SK-N-SH (cell line): ENCODE data around the gene MYO10. TPM values are rescaled to one million over a fixed set of nuclear protein-coding genes. Genes with fewer than 3 reads are reported as not detected.

Experiments
- CHD2 ChIP-seq: fragments of 150-350 bp; IDR thresholded peaks from 2 replicates; pipeline ENCODE4 v1.6.1; 2018; ENCODE audit warnings: low read length; ENCODE audit not compliant: partially characterized antibody
- ELF1 ChIP-seq: IDR thresholded peaks from 2 replicates; pipeline ENCODE4 v1.4.0; 2012
- EP300 ChIP-seq, 2 experiments: IDR thresholded peaks; 2 replicates each; pipeline versions ENCODE4 v1.4.0 to v1.6.1; 2012; ENCODE audit warnings: borderline replicate concordance in 1 of 2, low read depth in 1 of 2, low read length in 1 of 2
- EZH2phosphoT487 ChIP-seq: fragments of 200-600 bp; sonication (generic); IDR thresholded peaks from 2 replicates; pipeline ENCODE4 v1.6.1; 2017; ENCODE audit warnings: low read depth, mixed run types, mild to moderate bottlenecking, antibody characterized with exemption, moderate library complexity, borderline replicate concordance
- FOSL2 ChIP-seq: IDR thresholded peaks from 2 replicates; pipeline ENCODE4 v1.4.0; 2012; ENCODE audit warnings: low read depth, mild to moderate bottlenecking, moderate library complexity, borderline replicate concordance
- FOXJ3 ChIP-seq: sonication (generic); formaldehyde crosslinking; IDR thresholded peaks from 2 replicates; pipeline ENCODE4 v1.5.1; 2020; ENCODE audit warnings: mild to moderate bottlenecking, missing genetic modification reagents
- GABPA ChIP-seq: IDR thresholded peaks from 2 replicates; pipeline ENCODE4 v1.4.0; 2012; ENCODE audit warnings: low read depth, mild to moderate bottlenecking
- GATA2 ChIP-seq: sonication (generic); formaldehyde crosslinking; IDR thresholded peaks from 2 replicates; pipeline ENCODE4 v1.5.0; 2020; ENCODE audit warnings: mild to moderate bottlenecking, missing genetic modification reagents
- IRF3 ChIP-seq: fragments of 150-350 bp; IDR thresholded peaks from 2 replicates; pipeline ENCODE4 v1.6.1; 2016; ENCODE audit warnings: mild to moderate bottlenecking, low read depth, low read length
- MAX ChIP-seq: IDR thresholded peaks from 2 replicates; pipeline ENCODE4 v1.4.0; 2012; ENCODE audit warnings: low read depth
- MEF2A ChIP-seq: IDR thresholded peaks from 2 replicates; pipeline ENCODE4 v1.4.0; 2012; ENCODE audit warnings: low read depth, borderline replicate concordance
- MXI1 ChIP-seq: IDR thresholded peaks from 2 replicates; pipeline ENCODE4 v1.6.1; 2012; ENCODE audit warnings: mild to moderate bottlenecking, low read depth, low read length, improper control_type of control experiment
- POLR2AphosphoS5 ChIP-seq: IDR thresholded peaks from 2 replicates; pipeline ENCODE4 v1.6.1; 2012; ENCODE audit warnings: low read depth, low read length
- RAD21 ChIP-seq: IDR thresholded peaks from 2 replicates; pipeline ENCODE4 v1.6.1; 2012; ENCODE audit warnings: mild to moderate bottlenecking, low read length
- RCOR1 ChIP-seq: fragments of 150-350 bp; IDR thresholded peaks from 2 replicates; pipeline ENCODE4 v1.6.1; 2017; ENCODE audit warnings: antibody characterized with exemption, low read length
- RFX5 ChIP-seq: IDR thresholded peaks from 2 replicates; pipeline ENCODE4 v1.6.1; 2012; ENCODE audit warnings: mild to moderate bottlenecking, improper control_type of control experiment, low read length
- RXRA ChIP-seq: IDR thresholded peaks from 2 replicates; pipeline ENCODE4 v1.4.0; 2012; ENCODE audit warnings: low read depth, mild to moderate bottlenecking, borderline replicate concordance
- SIN3A ChIP-seq: IDR thresholded peaks from 2 replicates; pipeline ENCODE4 v1.6.1; 2012; ENCODE audit warnings: low read depth, mild to moderate bottlenecking, low read length, moderate library complexity, borderline replicate concordance
- SMC3 ChIP-seq: IDR thresholded peaks from 2 replicates; pipeline ENCODE4 v1.6.1; 2012; ENCODE audit warnings: low read depth, low read length, improper control_type of control experiment
- TAF1 ChIP-seq: IDR thresholded peaks from 2 replicates; pipeline ENCODE4 v1.6.1; 2012; ENCODE audit warnings: low read depth, mild to moderate bottlenecking, low read length, moderate library complexity, borderline replicate concordance
- TCF12 ChIP-seq: IDR thresholded peaks from 2 replicates; pipeline ENCODE4 v1.4.0; 2012
- USF2 ChIP-seq: fragments of 150-350 bp; IDR thresholded peaks from 2 replicates; pipeline ENCODE4 v1.6.1; 2017; ENCODE audit warnings: antibody characterized with exemption, low read length, low read depth, borderline replicate concordance
- YY1 ChIP-seq: IDR thresholded peaks from 2 replicates; pipeline ENCODE4 v1.4.0; 2012; ENCODE audit warnings: low read depth, mild to moderate bottlenecking
- ZBTB33 ChIP-seq: IDR thresholded peaks from 2 replicates; pipeline ENCODE4 v1.4.0; 2012; ENCODE audit warnings: low read depth, borderline replicate concordance
- polyA plus RNA-seq, 3 experiments: library from polyadenylated mRNA; depleted of rRNA; stranded (reverse); fragments of >200 nt; gene quantifications; 2 replicates each; pipeline ENCODE4 v1.2.3, GENCODE V29; 2012
- TF ChIP-seq, protein P1 (sequence below): fragments of 200-600 bp; sonication (generic); IDR thresholded peaks from 2 replicates; pipeline ENCODE4 v1.6.1; 2017; ENCODE audit warnings: antibody characterized with exemption, mild to moderate bottlenecking, moderate library complexity
- TF ChIP-seq, protein P2 (sequence below): IDR thresholded peaks from 2 replicates; pipeline ENCODE4; 2012

MYO10 gene
- polyA plus RNA-seq, 1 of the 3 experiments (the other 2 are of a cell fraction), result 8.1 TPM

GRCh38 chr5:16916262-16916878 lies 19.7 kb downstream of the MYO10 start (continued):
- TF ChIP-seq, protein P1, sequence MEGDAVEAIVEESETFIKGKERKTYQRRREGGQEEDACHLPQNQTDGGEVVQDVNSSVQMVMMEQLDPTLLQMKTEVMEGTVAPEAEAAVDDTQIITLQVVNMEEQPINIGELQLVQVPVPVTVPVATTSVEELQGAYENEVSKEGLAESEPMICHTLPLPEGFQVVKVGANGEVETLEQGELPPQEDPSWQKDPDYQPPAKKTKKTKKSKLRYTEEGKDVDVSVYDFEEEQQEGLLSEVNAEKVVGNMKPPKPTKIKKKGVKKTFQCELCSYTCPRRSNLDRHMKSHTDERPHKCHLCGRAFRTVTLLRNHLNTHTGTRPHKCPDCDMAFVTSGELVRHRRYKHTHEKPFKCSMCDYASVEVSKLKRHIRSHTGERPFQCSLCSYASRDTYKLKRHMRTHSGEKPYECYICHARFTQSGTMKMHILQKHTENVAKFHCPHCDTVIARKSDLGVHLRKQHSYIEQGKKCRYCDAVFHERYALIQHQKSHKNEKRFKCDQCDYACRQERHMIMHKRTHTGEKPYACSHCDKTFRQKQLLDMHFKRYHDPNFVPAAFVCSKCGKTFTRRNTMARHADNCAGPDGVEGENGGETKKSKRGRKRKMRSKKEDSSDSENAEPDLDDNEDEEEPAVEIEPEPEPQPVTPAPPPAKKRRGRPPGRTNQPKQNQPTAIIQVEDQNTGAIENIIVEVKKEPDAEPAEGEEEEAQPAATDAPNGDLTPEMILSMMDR, result no peak
- TF ChIP-seq MEF2A (0 out of 2 replicates have a peak, but pooled peaks have one; percentile 40), EZH2phosphoT487 (no peak), USF2 (no peak), SIN3A (no peak), TAF1 (no peak), TCF12 (peak; percentile 74), RCOR1 (no peak), FOSL2 (peak; percentile 97), GABPA (no peak), POLR2AphosphoS5 (no peak; the same call in 1 of the 2 replicates), ZBTB33 (no peak), RFX5 (no peak), MAX (peak; percentile 21; the same call in 1 of the 2 replicates), CHD2 (no peak), SMC3 (no peak), ELF1 (no peak), EP300 (IDR thresholded peaks at IDR 0.05; ENCODE audit: borderline replicate concordance in 1 of 2, low read depth in 1 of 2, low read length in 1 of 2) (peak in 1 of 2 experiments; percentile 69; a peak in 2 of 4 replicates), GATA2 (CRISPR knock-in tag) (no peak), RXRA (peak; percentile 57; the same call in 1 of the 2 replicates), RAD21 (no peak), IRF3 (no peak), YY1 (no peak), FOXJ3 (CRISPR knock-in tag) (no peak), MXI1 (no peak)
- TF ChIP-seq, protein P2, sequence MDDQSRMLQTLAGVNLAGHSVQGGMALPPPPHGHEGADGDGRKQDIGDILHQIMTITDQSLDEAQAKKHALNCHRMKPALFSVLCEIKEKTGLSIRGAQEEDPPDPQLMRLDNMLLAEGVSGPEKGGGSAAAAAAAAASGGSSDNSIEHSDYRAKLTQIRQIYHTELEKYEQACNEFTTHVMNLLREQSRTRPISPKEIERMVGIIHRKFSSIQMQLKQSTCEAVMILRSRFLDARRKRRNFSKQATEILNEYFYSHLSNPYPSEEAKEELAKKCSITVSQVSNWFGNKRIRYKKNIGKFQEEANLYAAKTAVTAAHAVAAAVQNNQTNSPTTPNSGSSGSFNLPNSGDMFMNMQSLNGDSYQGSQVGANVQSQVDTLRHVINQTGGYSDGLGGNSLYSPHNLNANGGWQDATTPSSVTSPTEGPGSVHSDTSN, result peak; percentile 69
